HEK293 (cell line): ENCODE results near the gene CNTNAP5.

Source experiments
- CTCF ChIA-PET: fragments of 350-600 bp; formaldehyde crosslinking; extraction: SDS; loops from one replicate; lab custom pipeline; 2021; ENCODE audit warnings: antibody characterized with exemption; lab: Yijun Ruan, JAX
- POLR2A ChIA-PET: fragments of 300-600 bp; formaldehyde crosslinking; extraction: SDS; loops from one replicate; lab custom pipeline; 2020; ENCODE audit warnings: antibody characterized with exemption, inconsistent platforms; lab: Yijun Ruan, JAX
- H3K27ac ChIP-seq: fragments of 200-500 bp; sonication (Bioruptor generic); 2 replicates; pipeline ENCODE4 v1.5.1; 2014; ENCODE audit warnings: low read depth, low read length, control low read depth, inconsistent platforms; ENCODE audit errors: extremely low read depth
- H3K36me3 ChIP-seq, 2 experiments: fragments of 200-500 bp in 1 of 2; sonication (Bioruptor generic) in 1 of 2; 1 replicate in 1 of 2; 2 replicates in 1 of 2; pipeline ENCODE4 v1.5.1; 2014 to 2017; ENCODE audit warnings: inconsistent platforms in 2 of 2, low read length in 2 of 2; ENCODE audit not compliant: control insufficient read depth in 2 of 2, insufficient read depth in 1 of 2
- H3K4me1 ChIP-seq: fragments of 200-500 bp; sonication (Bioruptor generic); 2 replicates; pipeline ENCODE4 v1.5.1; 2014; ENCODE audit warnings: mild to moderate bottlenecking, low read length, inconsistent platforms; ENCODE audit not compliant: control insufficient read depth, insufficient read depth
- H3K4me3 ChIP-seq: 2 replicates; pipeline ENCODE4 v1.5.1; 2011; ENCODE audit warnings: low read depth, mild to moderate bottlenecking, control low read depth, low read length, moderate library complexity
- H3K9me3 ChIP-seq: fragments of 200-500 bp; sonication (Bioruptor generic); 2 replicates; pipeline ENCODE4 v1.5.1; 2014; ENCODE audit warnings: low read depth, low read length, inconsistent platforms; ENCODE audit not compliant: control insufficient read depth, insufficient read depth
- HOXD13 ChIP-seq: sonication (generic); formaldehyde crosslinking; IDR thresholded peaks from 2 replicates; pipeline ENCODE4 v1.8.0; 2022; ENCODE audit warnings: missing genetic modification reagents, borderline replicate concordance
- SALL2 ChIP-seq: fragments of 450-650 bp; formaldehyde crosslinking; IDR thresholded peaks from 2 replicates; pipeline ENCODE4 v1.5.0; 2017; ENCODE audit warnings: missing biosample characterization, mild to moderate bottlenecking, missing genetic modification characterization, borderline replicate concordance
- ZBTB6 ChIP-seq: fragments of 450-650 bp; formaldehyde crosslinking; IDR thresholded peaks from 2 replicates; pipeline ENCODE4 v1.5.1; 2017; ENCODE audit warnings: missing biosample characterization, missing genetic modification characterization
- ZNF133 ChIP-seq: fragments of 450-650 bp; formaldehyde crosslinking; IDR thresholded peaks from 2 replicates; pipeline ENCODE4 v1.5.1; 2016; ENCODE audit warnings: missing biosample characterization, missing genetic modification characterization
- ZNF239 ChIP-seq: fragments of 450-650 bp; formaldehyde crosslinking; IDR thresholded peaks from 2 replicates; pipeline ENCODE4 v1.5.1; 2016; ENCODE audit warnings: missing biosample characterization, missing genetic modification characterization
- ZNF302 ChIP-seq: fragments of 450-650 bp; formaldehyde crosslinking; IDR thresholded peaks from 2 replicates; pipeline ENCODE4 v1.5.1; 2016; ENCODE audit warnings: missing biosample characterization, missing genetic modification characterization, low read depth
- ZNF311 ChIP-seq: fragments of 450-650 bp; formaldehyde crosslinking; IDR thresholded peaks from 2 replicates; pipeline ENCODE4 v1.5.1; 2017; ENCODE audit warnings: missing biosample characterization, missing genetic modification characterization, borderline replicate concordance
- ZNF391 ChIP-seq: fragments of 450-650 bp; formaldehyde crosslinking; IDR thresholded peaks from 2 replicates; pipeline ENCODE4 v1.5.1; 2016; ENCODE audit warnings: low read depth, missing biosample characterization, missing genetic modification characterization, borderline replicate concordance
- ZNF433 ChIP-seq: fragments of 450-650 bp; formaldehyde crosslinking; IDR thresholded peaks from 2 replicates; pipeline ENCODE4 v1.5.1; 2016; ENCODE audit warnings: missing biosample characterization, missing genetic modification characterization, low read depth
- ZNF48 ChIP-seq: fragments of 450-650 bp; formaldehyde crosslinking; IDR thresholded peaks from 2 replicates; pipeline ENCODE4 v1.5.1; 2016; ENCODE audit warnings: missing biosample characterization, missing genetic modification characterization
- ZNF585B ChIP-seq: fragments of 450-650 bp; formaldehyde crosslinking; IDR thresholded peaks from 2 replicates; pipeline ENCODE4 v1.5.1; 2016; ENCODE audit warnings: missing biosample characterization, missing genetic modification characterization
- ZNF600 ChIP-seq: fragments of 450-650 bp; formaldehyde crosslinking; IDR thresholded peaks from 2 replicates; pipeline ENCODE4 v1.5.1; 2016; ENCODE audit warnings: missing biosample characterization, missing genetic modification characterization
- ZNF645 ChIP-seq: fragments of 450-650 bp; formaldehyde crosslinking; IDR thresholded peaks from 2 replicates; pipeline ENCODE4; 2016; ENCODE audit warnings: missing biosample characterization, missing genetic modification characterization
- ZNF664 ChIP-seq: fragments of 450-650 bp; formaldehyde crosslinking; IDR thresholded peaks from 2 replicates; pipeline ENCODE4 v1.5.1; 2016; ENCODE audit warnings: missing biosample characterization, missing genetic modification characterization
- ZNF777 ChIP-seq: fragments of 450-650 bp; formaldehyde crosslinking; IDR thresholded peaks from 2 replicates; pipeline ENCODE4 v1.5.1; 2017; ENCODE audit warnings: missing biosample characterization, missing genetic modification characterization, borderline replicate concordance
- ZNF837 ChIP-seq: fragments of 450-650 bp; formaldehyde crosslinking; IDR thresholded peaks from 2 replicates; pipeline ENCODE4 v1.5.1; 2016; ENCODE audit warnings: missing biosample characterization, missing genetic modification characterization
- TF ChIP-seq, protein P1 (sequence below): fragments of 450-650 bp; formaldehyde crosslinking; IDR thresholded peaks from 2 replicates; pipeline ENCODE4 v1.5.1; 2016; ENCODE audit warnings: missing biosample characterization, missing genetic modification characterization
- TF ChIP-seq, protein P2 (sequence below): fragments of 450-650 bp; IDR thresholded peaks from 2 replicates; pipeline ENCODE4 v1.5.1; 2018; ENCODE audit warnings: missing biosample characterization, missing genetic modification characterization
- TF ChIP-seq, protein P3 (sequence below): fragments of 450-650 bp; formaldehyde crosslinking; IDR thresholded peaks from 2 replicates; pipeline ENCODE4 v1.5.1; 2016; ENCODE audit warnings: missing biosample characterization, missing genetic modification characterization, low read depth
- TF ChIP-seq, protein P4 (sequence below): fragments of 450-650 bp; formaldehyde crosslinking; IDR thresholded peaks from 2 replicates; pipeline ENCODE4 v1.5.1; 2016; ENCODE audit warnings: missing biosample characterization, missing genetic modification characterization, borderline replicate concordance

CNTNAP5 gene

DNA sequence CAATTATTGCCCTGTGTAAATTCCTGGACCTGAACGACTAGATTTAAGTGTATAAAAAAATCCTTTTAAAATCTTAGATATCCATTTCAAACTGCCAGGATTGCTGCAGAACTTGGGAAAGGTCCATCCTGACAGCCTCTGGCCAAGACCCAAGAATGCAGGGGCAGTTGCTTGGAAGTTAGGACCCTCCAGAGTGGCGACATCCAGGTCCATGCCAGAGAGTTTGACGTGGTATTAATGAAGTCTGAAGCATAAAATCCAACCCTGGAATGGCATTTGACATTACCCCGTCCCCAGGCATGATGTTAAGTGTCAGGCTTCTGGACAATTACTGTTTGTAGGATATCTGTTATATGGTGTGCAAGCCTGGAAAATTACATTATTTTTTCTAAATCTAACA lies 810.2 kb downstream of the CNTNAP5 start (continued):
- TF ChIP-seq ZNF645 (tag by site-specific recombination), result no peak
- TF ChIP-seq HOXD13 (CRISPR knock-in tag), result no peak
- TF ChIP-seq, protein P1, sequence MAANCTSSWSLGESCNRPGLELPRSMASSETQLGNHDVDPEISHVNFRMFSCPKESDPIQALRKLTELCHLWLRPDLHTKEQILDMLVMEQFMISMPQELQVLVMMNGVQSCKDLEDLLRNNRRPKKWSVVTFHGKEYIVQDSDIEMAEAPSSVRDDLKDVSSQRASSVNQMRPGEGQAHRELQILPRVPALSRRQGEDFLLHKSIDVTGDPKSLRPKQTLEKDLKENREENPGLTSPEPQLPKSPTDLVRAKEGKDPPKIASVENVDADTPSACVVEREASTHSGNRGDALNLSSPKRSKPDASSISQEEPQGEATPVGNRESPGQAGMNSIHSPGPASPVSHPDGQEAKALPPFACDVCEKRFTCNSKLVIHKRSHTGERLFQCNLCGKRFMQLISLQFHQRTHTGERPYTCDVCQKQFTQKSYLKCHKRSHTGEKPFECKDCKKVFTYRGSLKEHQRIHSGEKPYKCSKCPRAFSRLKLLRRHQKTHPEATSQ, result no peak
- TF ChIP-seq, all 188 proteins: peak for 0

DNA sequence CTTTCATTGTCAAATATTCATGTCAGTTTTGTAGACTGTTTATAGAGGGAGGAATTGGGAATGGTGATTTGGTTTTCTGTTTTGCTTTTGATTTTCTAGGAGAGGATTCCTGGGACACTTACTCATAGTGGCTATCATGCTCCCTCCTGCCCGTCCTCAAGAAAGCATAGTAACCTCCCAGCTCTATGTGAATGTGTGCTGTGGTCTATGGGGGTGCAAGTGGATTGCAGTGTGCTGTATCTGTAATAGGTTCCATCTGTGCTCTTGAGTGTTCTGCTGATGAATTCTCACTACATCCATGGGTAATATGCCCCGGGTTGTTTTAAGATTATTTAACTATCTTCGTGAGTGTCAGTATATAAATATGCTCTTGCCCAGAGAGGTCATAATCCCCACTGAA lies 811.3 kb downstream of the CNTNAP5 start:
- no peaks in the 10 kb centered on the region for H3K36me3 ChIP-seq
- H3K27ac ChIP-seq, result no peak overlapping the region
- POLR2A ChIA-PET, result no interaction called here
- H3K4me1 ChIP-seq, result no peaks in the 10 kb centered on the region
- H3K4me3 ChIP-seq, result no peak overlapping the region
- CTCF ChIA-PET, result no interaction called here
- no peaks in the 10 kb centered on the region for H3K9me3 ChIP-seq
- TF ChIP-seq, protein P2, sequence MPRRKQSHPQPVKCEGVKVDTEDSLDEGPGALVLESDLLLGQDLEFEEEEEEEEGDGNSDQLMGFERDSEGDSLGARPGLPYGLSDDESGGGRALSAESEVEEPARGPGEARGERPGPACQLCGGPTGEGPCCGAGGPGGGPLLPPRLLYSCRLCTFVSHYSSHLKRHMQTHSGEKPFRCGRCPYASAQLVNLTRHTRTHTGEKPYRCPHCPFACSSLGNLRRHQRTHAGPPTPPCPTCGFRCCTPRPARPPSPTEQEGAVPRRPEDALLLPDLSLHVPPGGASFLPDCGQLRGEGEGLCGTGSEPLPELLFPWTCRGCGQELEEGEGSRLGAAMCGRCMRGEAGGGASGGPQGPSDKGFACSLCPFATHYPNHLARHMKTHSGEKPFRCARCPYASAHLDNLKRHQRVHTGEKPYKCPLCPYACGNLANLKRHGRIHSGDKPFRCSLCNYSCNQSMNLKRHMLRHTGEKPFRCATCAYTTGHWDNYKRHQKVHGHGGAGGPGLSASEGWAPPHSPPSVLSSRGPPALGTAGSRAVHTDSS, result no peak
- TF ChIP-seq ZBTB6 (no peak), ZNF433 (tag by site-specific recombination) (no peak), ZNF837 (no peak), ZNF48 (tag by site-specific recombination) (no peak), ZNF600 (tag by site-specific recombination) (no peak), ZNF311 (tag by site-specific recombination) (no peak), SALL2 (no peak), ZNF133 (tag by site-specific recombination) (no peak), ZNF777 (tag by site-specific recombination) (no peak), ZNF585B (tag by site-specific recombination) (no peak), ZNF302 (tag by site-specific recombination) (no peak), ZNF664 (tag by site-specific recombination) (no peak), ZNF391 (tag by site-specific recombination) (no peak), ZNF239 (tag by site-specific recombination) (no peak)
- TF ChIP-seq, protein P3, sequence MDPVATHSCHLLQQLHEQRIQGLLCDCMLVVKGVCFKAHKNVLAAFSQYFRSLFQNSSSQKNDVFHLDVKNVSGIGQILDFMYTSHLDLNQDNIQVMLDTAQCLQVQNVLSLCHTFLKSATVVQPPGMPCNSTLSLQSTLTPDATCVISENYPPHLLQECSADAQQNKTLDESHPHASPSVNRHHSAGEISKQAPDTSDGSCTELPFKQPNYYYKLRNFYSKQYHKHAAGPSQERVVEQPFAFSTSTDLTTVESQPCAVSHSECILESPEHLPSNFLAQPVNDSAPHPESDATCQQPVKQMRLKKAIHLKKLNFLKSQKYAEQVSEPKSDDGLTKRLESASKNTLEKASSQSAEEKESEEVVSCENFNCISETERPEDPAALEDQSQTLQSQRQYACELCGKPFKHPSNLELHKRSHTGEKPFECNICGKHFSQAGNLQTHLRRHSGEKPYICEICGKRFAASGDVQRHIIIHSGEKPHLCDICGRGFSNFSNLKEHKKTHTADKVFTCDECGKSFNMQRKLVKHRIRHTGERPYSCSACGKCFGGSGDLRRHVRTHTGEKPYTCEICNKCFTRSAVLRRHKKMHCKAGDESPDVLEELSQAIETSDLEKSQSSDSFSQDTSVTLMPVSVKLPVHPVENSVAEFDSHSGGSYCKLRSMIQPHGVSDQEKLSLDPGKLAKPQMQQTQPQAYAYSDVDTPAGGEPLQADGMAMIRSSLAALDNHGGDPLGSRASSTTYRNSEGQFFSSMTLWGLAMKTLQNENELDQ (tag by site-specific recombination), result no peak
- TF ChIP-seq, protein P4, sequence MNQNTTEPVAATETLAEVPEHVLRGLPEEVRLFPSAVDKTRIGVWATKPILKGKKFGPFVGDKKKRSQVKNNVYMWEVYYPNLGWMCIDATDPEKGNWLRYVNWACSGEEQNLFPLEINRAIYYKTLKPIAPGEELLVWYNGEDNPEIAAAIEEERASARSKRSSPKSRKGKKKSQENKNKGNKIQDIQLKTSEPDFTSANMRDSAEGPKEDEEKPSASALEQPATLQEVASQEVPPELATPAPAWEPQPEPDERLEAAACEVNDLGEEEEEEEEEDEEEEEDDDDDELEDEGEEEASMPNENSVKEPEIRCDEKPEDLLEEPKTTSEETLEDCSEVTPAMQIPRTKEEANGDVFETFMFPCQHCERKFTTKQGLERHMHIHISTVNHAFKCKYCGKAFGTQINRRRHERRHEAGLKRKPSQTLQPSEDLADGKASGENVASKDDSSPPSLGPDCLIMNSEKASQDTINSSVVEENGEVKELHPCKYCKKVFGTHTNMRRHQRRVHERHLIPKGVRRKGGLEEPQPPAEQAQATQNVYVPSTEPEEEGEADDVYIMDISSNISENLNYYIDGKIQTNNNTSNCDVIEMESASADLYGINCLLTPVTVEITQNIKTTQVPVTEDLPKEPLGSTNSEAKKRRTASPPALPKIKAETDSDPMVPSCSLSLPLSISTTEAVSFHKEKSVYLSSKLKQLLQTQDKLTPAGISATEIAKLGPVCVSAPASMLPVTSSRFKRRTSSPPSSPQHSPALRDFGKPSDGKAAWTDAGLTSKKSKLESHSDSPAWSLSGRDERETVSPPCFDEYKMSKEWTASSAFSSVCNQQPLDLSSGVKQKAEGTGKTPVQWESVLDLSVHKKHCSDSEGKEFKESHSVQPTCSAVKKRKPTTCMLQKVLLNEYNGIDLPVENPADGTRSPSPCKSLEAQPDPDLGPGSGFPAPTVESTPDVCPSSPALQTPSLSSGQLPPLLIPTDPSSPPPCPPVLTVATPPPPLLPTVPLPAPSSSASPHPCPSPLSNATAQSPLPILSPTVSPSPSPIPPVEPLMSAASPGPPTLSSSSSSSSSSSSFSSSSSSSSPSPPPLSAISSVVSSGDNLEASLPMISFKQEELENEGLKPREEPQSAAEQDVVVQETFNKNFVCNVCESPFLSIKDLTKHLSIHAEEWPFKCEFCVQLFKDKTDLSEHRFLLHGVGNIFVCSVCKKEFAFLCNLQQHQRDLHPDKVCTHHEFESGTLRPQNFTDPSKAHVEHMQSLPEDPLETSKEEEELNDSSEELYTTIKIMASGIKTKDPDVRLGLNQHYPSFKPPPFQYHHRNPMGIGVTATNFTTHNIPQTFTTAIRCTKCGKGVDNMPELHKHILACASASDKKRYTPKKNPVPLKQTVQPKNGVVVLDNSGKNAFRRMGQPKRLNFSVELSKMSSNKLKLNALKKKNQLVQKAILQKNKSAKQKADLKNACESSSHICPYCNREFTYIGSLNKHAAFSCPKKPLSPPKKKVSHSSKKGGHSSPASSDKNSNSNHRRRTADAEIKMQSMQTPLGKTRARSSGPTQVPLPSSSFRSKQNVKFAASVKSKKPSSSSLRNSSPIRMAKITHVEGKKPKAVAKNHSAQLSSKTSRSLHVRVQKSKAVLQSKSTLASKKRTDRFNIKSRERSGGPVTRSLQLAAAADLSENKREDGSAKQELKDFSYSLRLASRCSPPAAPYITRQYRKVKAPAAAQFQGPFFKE (tag by site-specific recombination), result no peak
